HAP-1 (cell line): ENCODE data around the gene STARD3.
"Not testable (repeated sequence)": the region's sequence is repeated elsewhere in the genome, so short reads cannot be mapped to it uniquely, and the experiment has no call there.

Experiments
- DNase-seq, 2 experiments: peaks; one replicate each; pipeline ENCODE4 v3.0.0-alpha.2; 2016 to 2020; ENCODE audit warnings: low spot score in 2 of 2
- H3K27me3 ChIP-seq: fragments of 250-450 bp; sonication (Bioruptor Pico); 2 replicates; pipeline ENCODE4 v1.5.1; 2020; ENCODE audit warnings: low read depth, mild to moderate bottlenecking, moderate library complexity
- H3K36me3 ChIP-seq: fragments of 250-450 bp; sonication (Bioruptor Pico); replicated peaks from 2 replicates; pipeline ENCODE4 v1.5.1; 2020; ENCODE audit warnings: mild to moderate bottlenecking
- H3K4me1 ChIP-seq: fragments of 250-450 bp; sonication (Bioruptor Pico); 2 replicates; pipeline ENCODE4 v1.5.1; 2020; ENCODE audit warnings: mild to moderate bottlenecking
- H3K4me3 ChIP-seq: fragments of 250-450 bp; sonication (Bioruptor Pico); 2 replicates; pipeline ENCODE4 v1.5.1; 2020; ENCODE audit warnings: mild to moderate bottlenecking, moderate library complexity
- H3K9me3 ChIP-seq: fragments of 250-450 bp; sonication (Bioruptor Pico); 2 replicates; pipeline ENCODE4 v1.5.1; 2020; ENCODE audit warnings: mild to moderate bottlenecking, moderate library complexity
- in situ Hi-C: fragments of 300-500 bp; cut with MboI; formaldehyde crosslinking; loops from 3 replicates; pipeline ENCODE4 v1.14.3; 2020; ENCODE audit warnings: low sequenced_read_pairs, inconsistent platforms, mixed read lengths

The STARD3 gene

DNA sequence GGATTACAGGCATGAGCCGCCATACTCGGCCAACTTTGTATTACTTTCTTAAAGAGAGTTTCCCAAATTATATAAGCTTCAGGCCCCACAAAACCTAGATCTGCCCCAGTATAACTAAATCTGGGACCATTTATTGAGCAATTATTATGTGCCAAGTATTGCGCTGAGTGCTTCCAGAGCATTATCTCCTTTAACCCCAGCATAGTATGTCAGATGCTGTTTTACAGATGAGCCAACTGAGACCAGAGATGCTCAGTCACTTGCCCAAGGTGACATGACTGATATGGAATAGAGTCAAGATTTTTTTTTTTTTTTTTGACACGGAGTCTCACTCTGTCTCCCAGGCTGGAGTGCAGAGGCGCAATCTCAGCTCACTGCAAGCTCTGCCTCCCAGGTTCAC is 61.0 kb downstream of the STARD3 start:
- no peaks in the 10 kb centered on the region for H3K27me3 ChIP-seq
- in situ Hi-C loops, result no loop called here

DNA sequence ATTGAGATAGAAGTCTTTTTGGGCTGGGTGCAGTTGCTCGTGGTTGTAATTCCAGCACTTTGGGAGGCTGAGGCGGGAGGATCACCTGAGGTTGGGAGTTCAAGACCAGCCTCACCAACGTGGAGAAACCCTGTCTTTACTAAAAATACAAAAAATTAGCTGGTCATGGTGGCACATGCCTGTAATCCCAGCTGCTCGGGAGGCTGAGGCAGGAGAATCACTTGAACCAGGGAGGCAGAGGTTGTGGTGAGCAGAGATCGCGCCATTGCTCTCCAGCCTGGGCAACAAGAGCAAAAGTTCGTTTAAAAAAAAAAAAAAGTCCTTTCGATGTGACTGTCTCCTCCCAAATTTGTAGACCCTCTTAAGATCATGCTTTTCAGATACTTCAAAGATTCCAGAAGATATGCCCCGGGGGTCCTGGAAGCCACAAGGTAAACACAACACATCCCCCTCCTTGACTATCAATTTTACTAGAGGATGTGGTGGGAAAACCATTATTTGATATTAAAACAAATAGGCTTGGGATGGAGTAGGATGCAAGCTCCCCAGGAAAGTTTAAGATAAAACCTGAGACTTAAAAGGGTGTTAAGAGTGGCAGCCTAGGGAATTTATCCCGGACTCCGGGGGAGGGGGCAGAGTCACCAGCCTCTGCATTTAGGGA is 62.3 kb downstream of the STARD3 start:
- DNase-seq, H3K27me3 ChIP-seq, H3K4me1 ChIP-seq, H3K36me3 ChIP-seq, H3K4me3 ChIP-seq, H3K9me3 ChIP-seq, in situ Hi-C loops: not testable (repeated sequence)

More for the DNA sequence above, 61.0 kb downstream of the STARD3 start:
- Histone ChIP-seq H3K9me3 (no peaks in the 10 kb centered on the region), H3K4me3 (no peak overlapping the region), H3K4me1 (peaks cover 3% of the 10 kb centered on the region; the same call in 1 of the 2 replicates), H3K36me3 (no peaks in the 10 kb centered on the region)
- DNase-seq, result no peak

DNA sequence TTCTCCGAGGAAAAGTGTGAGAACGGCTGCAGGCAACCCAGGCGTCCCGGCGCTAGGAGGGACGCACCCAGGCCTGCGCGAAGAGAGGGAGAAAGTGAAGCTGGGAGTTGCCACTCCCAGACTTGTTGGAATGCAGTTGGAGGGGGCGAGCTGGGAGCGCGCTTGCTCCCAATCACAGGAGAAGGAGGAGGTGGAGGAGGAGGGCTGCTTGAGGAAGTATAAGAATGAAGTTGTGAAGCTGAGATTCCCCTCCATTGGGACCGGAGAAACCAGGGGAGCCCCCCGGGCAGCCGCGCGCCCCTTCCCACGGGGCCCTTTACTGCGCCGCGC is 62.8 kb downstream of the STARD3 start, which contains the start of gene ERBB2:
TSS of gene ERBB2 (plus strand) at position 247 of the 330 bp plus-strand sequence. CDS start 175 bp downstream, outside the sequence.
- peak within 1 kb of the TSS; percentile 21 for H3K4me3 ChIP-seq
- no peaks in the 10 kb centered on the region for H3K36me3 ChIP-seq
- peak in 1 of 2 experiments; percentile 43 for DNase-seq
- no peaks in the 10 kb centered on the region for H3K27me3 ChIP-seq
- H3K9me3 ChIP-seq, result no peaks in the 10 kb centered on the region
- H3K4me1 ChIP-seq, result peaks cover 3% of the 10 kb centered on the region; the same call in 1 of the 2 replicates
- in situ Hi-C loops, result no loop called here

DNA sequence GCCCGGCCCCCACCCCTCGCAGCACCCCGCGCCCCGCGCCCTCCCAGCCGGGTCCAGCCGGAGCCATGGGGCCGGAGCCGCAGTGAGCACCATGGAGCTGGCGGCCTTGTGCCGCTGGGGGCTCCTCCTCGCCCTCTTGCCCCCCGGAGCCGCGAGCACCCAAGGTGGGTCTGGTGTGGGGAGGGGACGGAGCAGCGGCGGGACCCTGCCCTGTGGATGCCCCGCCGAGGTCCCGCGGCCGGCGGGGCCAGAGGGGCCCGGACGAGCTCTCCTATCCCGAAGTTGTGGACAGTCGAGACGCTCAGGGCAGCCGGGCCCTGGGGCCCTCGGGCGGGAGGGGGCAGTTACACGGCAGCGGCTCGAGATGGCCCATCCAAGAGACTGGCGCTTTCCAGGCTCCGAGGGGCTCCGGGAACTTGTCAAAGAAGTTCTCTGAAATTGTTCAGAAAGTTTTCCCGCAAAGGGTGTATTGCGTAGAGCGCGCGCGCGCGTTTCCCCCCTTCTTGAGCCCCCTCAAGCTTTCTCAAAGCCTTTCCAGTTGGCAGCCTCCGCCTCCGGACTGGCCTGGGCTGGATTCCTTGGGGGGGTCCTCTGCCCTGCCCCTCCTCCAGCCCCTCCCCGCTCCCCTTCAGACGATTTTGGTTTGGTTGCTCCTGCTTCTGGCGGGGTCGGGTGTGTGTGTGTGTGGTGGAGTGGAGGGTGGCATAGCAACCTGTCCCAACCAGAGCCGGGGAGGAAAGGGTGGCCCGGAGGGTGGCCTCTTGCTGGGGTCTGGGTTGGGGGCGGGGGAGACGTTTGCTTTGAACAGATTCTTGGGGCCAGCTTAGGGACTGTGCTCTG is 63.4 kb downstream of the STARD3 start:
- Histone ChIP-seq H3K4me3 (peak overlapping the region; percentile 21), H3K9me3 (no peaks in the 10 kb centered on the region), H3K4me1 (peaks cover 3% of the 10 kb centered on the region; the same call in 1 of the 2 replicates), H3K27me3 (no peaks in the 10 kb centered on the region), H3K36me3 (no peaks in the 10 kb centered on the region)
- no peak for DNase-seq
- in situ Hi-C loops, result no loop called here

DNA sequence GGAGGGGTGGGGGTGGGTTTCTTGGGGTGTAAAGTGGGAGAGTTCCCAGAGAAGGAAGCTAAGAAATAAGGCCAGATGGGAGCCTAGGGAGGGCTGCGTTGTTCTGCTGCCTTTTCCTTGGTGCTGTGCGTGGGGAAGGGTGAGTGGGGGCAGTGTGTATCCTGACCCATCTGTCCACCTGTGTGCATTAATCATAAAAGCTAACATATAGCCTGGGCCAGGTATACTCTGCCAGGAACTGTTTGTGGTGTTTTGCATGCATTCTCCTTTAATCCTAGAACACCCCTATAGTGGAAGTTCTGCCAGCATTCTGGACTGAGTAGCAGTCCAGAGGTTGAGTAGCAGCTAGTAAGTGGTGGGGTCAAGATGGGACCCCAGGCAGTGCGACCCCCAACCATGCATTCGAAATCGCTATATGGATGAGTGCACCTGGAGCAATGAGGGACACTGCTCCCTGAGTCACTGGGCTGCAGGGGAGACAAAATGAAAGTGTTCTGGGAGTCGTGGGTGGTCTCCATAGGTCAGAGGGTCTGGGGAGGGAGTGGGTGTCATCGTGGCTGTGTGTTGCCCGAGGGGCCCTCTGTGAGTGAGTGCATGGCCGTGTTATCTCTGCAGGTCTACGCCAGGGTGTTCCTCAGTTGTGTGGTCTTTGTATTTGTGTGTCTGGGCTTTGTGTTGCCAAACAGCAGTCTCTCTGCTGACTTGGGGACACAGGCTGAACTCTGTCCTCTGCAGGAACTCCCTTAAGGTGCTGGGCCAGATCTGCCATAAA is 64.3 kb downstream of the STARD3 start:
- Histone ChIP-seq H3K4me3 (no peak overlapping the region), H3K36me3 (no peaks in the 10 kb centered on the region), H3K4me1 (peaks cover 3% of the 10 kb centered on the region; the same call in 1 of the 2 replicates), H3K9me3 (no peaks in the 10 kb centered on the region), H3K27me3 (no peaks in the 10 kb centered on the region)
- DNase-seq, result no peak
- in situ Hi-C loops, result no loop called here

DNA sequence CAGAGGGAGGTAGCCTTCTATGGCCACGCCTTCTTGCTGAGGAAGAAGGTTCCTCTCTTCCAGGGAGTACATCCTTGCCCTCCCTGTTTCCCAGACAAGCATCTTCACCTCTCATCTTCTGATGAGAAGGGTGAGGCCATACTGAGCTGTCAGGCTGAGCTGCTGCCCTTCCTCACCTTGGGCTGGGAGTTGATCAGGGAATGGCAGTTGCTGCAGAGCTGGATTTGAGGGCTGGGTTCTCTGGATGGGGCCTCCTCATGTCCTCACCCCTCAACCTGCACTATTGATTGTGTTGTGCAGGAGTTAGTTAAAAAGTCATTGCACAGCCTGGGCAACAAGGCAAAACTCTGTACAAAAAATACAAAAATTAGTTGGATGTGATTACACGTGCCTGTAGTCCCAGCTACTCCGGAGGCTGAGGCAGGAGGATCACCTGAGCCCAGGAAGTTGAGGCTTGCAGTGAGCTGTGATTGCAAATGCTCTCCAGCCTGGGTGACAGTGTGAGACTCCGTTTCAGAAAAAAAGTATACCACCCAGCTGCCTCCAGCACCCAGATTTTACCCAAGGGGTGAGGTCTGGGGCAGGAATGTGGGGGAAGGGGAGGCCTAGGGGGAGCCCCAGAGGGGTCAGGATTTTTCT is 65.0 kb downstream of the STARD3 start:
- Histone ChIP-seq H3K4me3 (no peak overlapping the region), H3K9me3 (no peaks in the 10 kb centered on the region), H3K4me1 (peaks cover 3% of the 10 kb centered on the region; the same call in 1 of the 2 replicates), H3K36me3 (no peaks in the 10 kb centered on the region), H3K27me3 (no peaks in the 10 kb centered on the region)
- in situ Hi-C loops, result no loop called here
- no peak for DNase-seq

DNA sequence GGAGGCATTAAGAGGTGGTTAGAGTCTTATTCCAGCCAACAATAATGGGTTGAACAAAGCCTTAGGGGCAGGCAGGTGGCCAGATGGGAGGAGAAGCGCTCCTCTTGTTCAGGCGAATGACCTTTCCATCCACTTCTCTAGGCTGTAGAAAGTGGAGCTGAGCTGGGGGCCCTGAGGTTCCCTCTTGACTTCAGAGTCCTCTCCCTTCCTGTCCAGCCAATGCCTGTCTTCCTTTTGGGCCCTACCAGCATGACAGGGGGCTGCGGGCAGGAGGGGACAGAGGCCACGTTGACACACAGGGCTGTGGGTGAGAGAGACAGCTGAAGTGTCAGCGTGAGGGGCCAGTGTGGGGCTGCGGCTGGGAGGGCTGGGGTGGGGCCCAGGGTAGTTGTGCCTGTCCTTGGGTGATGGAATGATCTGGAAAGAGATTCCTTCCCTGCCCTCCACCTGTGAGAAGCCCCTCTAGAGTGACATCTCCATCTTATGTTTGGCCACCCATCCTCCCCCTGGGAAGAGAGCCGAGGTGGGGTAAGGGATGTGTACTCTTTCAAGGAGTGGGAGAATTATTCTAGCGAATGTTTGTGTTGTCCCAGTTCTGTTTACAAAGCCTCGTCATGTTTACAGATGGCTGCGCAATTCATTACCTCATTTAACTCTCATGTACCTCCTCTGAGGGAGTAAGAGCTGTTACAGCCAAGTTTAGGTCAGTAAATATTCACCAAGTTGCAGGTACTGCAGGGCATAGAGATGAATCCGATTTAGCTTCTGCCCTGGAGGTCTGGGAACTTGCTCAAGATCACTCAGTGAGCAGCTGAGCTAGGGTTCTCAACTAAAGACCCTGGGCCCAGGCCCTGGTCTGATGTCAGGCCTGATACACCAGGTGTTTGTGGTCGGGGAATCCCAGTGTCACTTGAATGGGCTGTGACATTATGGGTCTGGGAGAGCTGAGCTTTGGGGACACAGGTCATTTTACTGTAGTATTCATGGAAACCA is 66.3 kb downstream of the STARD3 start:
- Histone ChIP-seq H3K9me3 (no peaks in the 10 kb centered on the region), H3K36me3 (no peaks in the 10 kb centered on the region), H3K27me3 (no peaks in the 10 kb centered on the region), H3K4me3 (no peak overlapping the region), H3K4me1 (peaks cover 3% of the 10 kb centered on the region; the same call in 1 of the 2 replicates)
- no peak for DNase-seq
- in situ Hi-C loops, result no loop called here

DNA sequence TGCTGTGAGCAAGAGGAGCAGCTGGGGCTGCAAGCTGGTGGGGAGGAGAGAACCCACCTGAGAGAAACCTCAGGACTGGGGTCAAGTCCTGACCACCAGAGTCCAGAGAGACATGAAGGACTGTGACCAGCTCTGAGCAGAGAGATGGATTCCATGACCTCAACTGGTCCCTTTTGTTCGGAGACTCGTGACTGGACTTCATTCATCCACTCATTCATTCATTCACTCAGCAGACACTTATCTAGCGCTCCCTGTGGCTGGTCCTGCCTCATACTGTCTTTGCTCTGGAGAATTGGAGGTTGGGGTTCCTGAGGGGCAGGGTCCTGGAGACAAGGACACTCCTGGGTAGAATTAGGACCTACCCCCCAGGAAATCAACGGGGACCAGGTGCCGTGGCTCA is 67.0 kb downstream of the STARD3 start:
- Histone ChIP-seq H3K36me3 (no peaks in the 10 kb centered on the region), H3K27me3 (no peaks in the 10 kb centered on the region), H3K4me1 (peaks cover 3% of the 10 kb centered on the region; the same call in 1 of the 2 replicates), H3K4me3 (no peak overlapping the region), H3K9me3 (no peaks in the 10 kb centered on the region)
- in situ Hi-C loops, result no loop called here
- DNase-seq, result no peak

DNA sequence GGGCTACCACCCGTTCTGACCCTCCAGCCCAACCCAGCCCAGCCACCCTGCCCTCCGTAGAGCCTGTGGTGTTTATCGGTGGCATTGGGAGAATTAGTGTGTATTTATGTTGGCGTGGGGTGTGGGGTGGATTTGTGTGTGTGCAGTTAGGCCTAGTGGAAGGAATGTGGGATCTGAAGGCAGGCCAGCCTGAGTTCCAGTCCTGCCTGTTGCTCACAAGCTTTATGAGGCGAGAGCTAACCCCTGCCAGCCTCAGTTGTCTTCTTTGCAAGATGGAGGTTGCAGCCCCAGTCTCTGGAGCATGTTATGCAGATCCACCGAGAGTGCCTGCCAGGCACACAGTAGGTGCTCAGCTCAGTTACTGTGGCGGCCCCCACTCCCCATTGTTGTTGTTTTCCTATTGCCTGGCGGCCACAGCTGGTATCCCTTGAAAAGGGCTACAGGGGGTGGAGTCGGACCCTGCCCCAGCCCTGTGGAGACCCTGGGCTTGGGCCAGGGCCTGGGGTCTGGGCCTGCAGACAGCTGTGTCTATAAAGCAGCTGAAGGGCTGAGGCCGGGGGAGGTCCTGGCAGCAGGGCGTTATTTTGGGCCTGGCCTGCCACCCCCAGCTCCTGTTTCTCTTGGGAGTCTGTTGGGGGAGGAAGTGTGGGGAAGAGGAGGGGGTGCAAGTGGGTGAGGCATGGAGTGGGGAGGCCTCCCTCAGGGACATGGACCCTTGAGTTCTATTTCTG is 68.0 kb downstream of the STARD3 start:
- Histone ChIP-seq H3K9me3 (no peaks in the 10 kb centered on the region), H3K36me3 (no peaks in the 10 kb centered on the region), H3K4me1 (peaks cover 3% of the 10 kb centered on the region; the same call in 1 of the 2 replicates), H3K4me3 (no peak overlapping the region), H3K27me3 (no peaks in the 10 kb centered on the region)
- in situ Hi-C loops, result no loop called here
- no peak for DNase-seq

DNA sequence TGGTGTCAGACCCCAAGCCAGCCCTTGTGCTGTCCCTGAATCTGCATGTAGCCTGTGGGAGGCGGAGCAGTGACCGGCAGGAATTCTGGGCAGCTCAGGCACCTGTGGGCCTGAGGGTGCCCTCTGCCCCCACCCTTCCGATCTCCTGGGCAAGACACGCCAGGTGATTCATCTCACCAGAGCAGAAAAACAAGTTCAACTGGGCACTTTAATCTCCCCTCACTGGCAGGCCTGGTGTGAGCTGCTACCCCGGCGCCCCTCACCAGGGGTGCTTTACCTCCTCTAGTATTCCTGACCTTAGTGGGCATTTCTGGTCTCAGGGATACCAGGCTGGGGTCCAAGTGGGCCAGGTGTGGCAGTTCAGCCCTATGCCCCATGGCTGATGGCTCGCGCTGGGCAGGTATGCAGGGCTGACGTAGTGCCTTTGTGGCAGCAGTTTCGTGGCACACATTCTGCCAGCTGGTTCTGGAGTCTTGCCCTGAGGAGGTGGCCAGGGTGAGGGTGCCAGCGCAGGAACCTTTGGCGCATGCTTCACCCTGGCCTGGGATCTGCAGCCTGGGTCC is 68.9 kb downstream of the STARD3 start:
- in situ Hi-C loops, result no loop called here
- peaks cover 3% of the 10 kb centered on the region; the same call in 1 of the 2 replicates for H3K4me1 ChIP-seq
- no peaks in the 10 kb centered on the region for H3K9me3 ChIP-seq
- H3K27me3 ChIP-seq, result no peaks in the 10 kb centered on the region
- no peak overlapping the region for H3K4me3 ChIP-seq
- H3K36me3 ChIP-seq, result no peaks in the 10 kb centered on the region
- no peak for DNase-seq

DNA sequence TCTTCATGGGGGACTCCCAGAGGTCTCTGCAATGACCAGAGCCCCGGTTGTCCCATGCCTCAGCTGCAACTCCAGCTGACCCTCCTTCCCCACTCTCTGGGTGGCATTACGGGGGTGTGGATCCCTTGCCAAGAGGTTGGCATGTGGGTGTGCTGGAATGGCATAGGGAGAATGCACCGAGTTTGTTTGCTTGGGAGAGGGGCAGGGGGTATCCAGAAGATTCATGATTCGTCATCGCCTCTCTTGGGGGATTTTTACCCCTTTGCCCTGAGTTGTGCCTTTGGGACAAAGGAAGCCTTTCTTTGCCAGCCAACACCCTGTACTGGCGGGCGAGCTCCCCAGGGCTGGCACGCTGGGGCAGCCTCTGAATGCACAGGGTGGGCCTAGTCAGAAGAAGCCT is 69.4 kb downstream of the STARD3 start:
- in situ Hi-C loops, result no loop called here
- no peak for DNase-seq
- no peaks in the 10 kb centered on the region for H3K27me3 ChIP-seq
- no peak overlapping the region for H3K4me3 ChIP-seq
- peaks cover 3% of the 10 kb centered on the region; the same call in 1 of the 2 replicates for H3K4me1 ChIP-seq
- no peaks in the 10 kb centered on the region for H3K36me3 ChIP-seq
- H3K9me3 ChIP-seq, result no peaks in the 10 kb centered on the region

DNA sequence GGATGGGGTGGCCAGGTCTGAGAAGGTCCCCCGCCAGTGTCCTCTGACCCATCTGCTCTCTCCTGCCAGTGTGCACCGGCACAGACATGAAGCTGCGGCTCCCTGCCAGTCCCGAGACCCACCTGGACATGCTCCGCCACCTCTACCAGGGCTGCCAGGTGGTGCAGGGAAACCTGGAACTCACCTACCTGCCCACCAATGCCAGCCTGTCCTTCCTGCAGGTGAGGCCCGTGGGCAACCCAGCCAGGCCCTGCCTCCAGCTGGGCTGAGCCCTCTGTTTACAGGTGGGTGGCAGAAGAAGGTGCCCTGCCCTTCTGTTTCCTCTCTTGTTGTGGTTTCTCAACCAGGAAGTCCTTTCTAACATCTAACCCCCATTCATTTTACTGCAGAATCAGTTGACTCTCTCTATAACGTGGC is 70.0 kb downstream of the STARD3 start:
- H3K4me1 ChIP-seq, result peaks cover 3% of the 10 kb centered on the region; the same call in 1 of the 2 replicates
- in situ Hi-C loops, result no loop called here
- no peak for DNase-seq
- no peak overlapping the region for H3K4me3 ChIP-seq
- H3K27me3 ChIP-seq, result no peaks in the 10 kb centered on the region
- H3K9me3 ChIP-seq, result no peaks in the 10 kb centered on the region
- no peaks in the 10 kb centered on the region for H3K36me3 ChIP-seq
